KMS-11 (cell line): ENCODE results near the gene TUNAR.

Source experiments
- H2AFZ ChIP-seq: fragments of 200-600 bp; sonication (generic); 2 replicates; pipeline ENCODE4 v1.6.1; 2016; ENCODE audit warnings: antibody characterized with exemption, mixed run types, low read depth
- H3K27ac ChIP-seq: fragments of 200-600 bp; sonication (generic); 2 replicates; pipeline ENCODE4 v1.6.1; 2016; ENCODE audit warnings: mild to moderate bottlenecking, mixed run types
- H3K27me3 ChIP-seq: fragments of 200-600 bp; sonication (generic); 2 replicates; pipeline ENCODE4 v1.6.1; 2017; ENCODE audit warnings: mild to moderate bottlenecking, low read depth, mixed run types, moderate library complexity; ENCODE audit not compliant: insufficient read depth
- H3K36me3 ChIP-seq: fragments of 200-600 bp; sonication (generic); 2 replicates; pipeline ENCODE4 v1.6.1; 2017; ENCODE audit warnings: mild to moderate bottlenecking, mixed run types; ENCODE audit not compliant: insufficient read depth
- H3K4me1 ChIP-seq: fragments of 200-600 bp; sonication (generic); 2 replicates; pipeline ENCODE4 v1.6.1; 2016; ENCODE audit warnings: mild to moderate bottlenecking, low read depth, mixed run types; ENCODE audit not compliant: poor library complexity, severe bottlenecking
- H3K4me2 ChIP-seq: fragments of 200-600 bp; sonication (generic); 2 replicates; pipeline ENCODE4 v1.7.0; 2016; ENCODE audit warnings: mild to moderate bottlenecking, mixed run types
- H3K4me3 ChIP-seq: fragments of 200-600 bp; sonication (generic); IDR thresholded peaks from 2 replicates; pipeline ENCODE4 v1.6.1; 2017; ENCODE audit warnings: low read depth, low read length, mixed read lengths; ENCODE audit not compliant: insufficient read depth
- H3K79me2 ChIP-seq: fragments of 200-600 bp; sonication (generic); 2 replicates; pipeline ENCODE4 v1.6.1; 2016; ENCODE audit warnings: low read depth, mixed run types; ENCODE audit not compliant: insufficient read depth
- H3K9ac ChIP-seq: fragments of 200-600 bp; sonication (generic); 2 replicates; pipeline ENCODE4 v1.6.1; 2016; ENCODE audit warnings: mild to moderate bottlenecking, mixed run types
- H4K20me1 ChIP-seq: fragments of 200-600 bp; sonication (generic); 2 replicates; pipeline ENCODE4 v1.6.1; 2016; ENCODE audit warnings: mild to moderate bottlenecking, mixed run types; ENCODE audit not compliant: insufficient read depth
- TF ChIP-seq, protein P1 (sequence below): fragments of 200-600 bp; sonication (generic); conservative IDR thresholded peaks from 2 replicates; pipeline ENCODE4 v1.6.1; 2017; ENCODE audit warnings: low read depth, mild to moderate bottlenecking, antibody characterized with exemption, low read length, moderate library complexity, mixed read lengths

Gene TUNAR

DNA sequence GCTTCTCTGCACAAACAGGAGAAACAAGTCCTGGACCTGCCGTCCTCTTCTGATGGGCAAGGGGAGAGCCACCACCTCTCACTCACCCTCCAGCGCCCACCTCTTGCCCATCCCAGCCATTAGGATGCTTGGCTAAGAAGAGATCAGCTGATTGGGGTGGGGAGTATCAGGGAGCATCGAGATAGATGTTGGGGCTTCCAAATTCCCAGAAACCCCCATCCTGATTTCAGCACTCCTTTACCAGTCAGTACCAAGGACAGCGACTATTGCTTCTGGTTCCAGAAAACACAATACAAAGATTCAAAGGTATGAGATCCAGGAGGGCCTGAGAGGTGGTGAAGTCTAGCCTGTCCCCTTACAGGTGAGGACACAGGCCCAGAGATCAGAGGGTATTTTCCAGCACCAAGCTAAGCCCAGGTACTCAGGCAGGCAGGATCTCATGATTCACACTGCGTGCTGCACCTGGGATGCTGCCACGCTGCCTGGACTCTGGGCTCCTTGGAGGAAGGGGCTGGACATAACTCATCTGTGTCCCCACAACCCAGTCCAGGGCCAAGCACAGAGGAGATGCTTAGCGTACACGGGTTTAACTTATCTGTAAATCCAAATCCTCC, 76.6 kb downstream of the TUNAR start:
- no peak overlapping the region for H2AFZ ChIP-seq
- TF ChIP-seq, protein P1, sequence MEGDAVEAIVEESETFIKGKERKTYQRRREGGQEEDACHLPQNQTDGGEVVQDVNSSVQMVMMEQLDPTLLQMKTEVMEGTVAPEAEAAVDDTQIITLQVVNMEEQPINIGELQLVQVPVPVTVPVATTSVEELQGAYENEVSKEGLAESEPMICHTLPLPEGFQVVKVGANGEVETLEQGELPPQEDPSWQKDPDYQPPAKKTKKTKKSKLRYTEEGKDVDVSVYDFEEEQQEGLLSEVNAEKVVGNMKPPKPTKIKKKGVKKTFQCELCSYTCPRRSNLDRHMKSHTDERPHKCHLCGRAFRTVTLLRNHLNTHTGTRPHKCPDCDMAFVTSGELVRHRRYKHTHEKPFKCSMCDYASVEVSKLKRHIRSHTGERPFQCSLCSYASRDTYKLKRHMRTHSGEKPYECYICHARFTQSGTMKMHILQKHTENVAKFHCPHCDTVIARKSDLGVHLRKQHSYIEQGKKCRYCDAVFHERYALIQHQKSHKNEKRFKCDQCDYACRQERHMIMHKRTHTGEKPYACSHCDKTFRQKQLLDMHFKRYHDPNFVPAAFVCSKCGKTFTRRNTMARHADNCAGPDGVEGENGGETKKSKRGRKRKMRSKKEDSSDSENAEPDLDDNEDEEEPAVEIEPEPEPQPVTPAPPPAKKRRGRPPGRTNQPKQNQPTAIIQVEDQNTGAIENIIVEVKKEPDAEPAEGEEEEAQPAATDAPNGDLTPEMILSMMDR, result no peak
- H3K9ac ChIP-seq, result no peak overlapping the region
- no peaks in the 10 kb centered on the region for H4K20me1 ChIP-seq
- H3K36me3 ChIP-seq, result no peaks in the 10 kb centered on the region
- no peak overlapping the region for H3K27ac ChIP-seq
- H3K4me1 ChIP-seq, result no peaks in the 10 kb centered on the region
- H3K79me2 ChIP-seq, result no peaks in the 10 kb centered on the region
- no peak overlapping the region for H3K4me3 ChIP-seq
- no peaks in the 10 kb centered on the region for H3K27me3 ChIP-seq
- no peak overlapping the region for H3K4me2 ChIP-seq

DNA sequence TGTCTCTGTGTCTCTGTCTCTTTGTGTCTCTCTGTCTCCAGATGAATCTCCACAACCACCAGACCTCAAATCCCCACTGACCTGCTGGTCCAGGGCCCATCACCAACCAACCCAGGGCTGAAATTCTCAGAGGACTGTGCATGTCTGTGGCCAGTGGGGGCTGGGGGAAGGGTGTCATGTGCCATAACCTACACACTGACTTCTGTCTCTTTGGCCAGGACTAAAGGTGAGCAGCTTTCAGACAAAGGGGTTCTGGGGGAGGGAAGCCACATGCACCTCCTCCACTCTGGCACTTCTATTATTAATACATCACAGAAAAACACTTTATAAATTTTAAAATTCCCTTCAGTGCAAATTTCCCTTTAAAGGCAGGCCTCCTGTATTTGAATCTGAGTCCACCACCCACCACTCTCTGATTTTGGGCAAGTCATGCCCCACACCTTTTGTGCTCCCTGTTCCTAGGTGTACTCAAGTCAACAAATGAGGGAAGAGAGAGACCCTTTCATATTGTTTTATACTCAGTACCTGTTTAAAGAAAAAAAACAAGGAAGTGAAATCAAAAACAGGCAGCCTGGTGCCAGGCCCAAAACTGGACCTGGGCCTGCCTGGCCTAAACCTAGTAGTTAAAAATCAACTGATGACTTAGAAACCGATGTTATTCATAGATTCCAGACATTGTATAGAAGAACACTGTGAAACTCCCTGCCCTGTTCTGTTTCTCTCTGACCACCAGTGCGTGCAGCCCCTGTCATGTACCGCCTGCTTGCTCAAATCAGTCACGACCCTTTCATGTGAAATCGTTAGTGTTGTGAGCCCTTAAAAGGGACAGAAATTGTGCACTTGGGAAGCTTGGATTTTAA, 80.2 kb downstream of the TUNAR start:
- Histone ChIP-seq H3K36me3 (no peaks in the 10 kb centered on the region), H3K27me3 (no peaks in the 10 kb centered on the region), H3K27ac (no peak overlapping the region), H3K4me1 (no peaks in the 10 kb centered on the region), H3K9ac (no peak overlapping the region), H3K4me2 (no peak overlapping the region), H4K20me1 (no peaks in the 10 kb centered on the region), H3K79me2 (no peaks in the 10 kb centered on the region), H2AFZ (no peak overlapping the region), H3K4me3 (no peak overlapping the region)
- TF ChIP-seq, protein P1, result no peak

DNA sequence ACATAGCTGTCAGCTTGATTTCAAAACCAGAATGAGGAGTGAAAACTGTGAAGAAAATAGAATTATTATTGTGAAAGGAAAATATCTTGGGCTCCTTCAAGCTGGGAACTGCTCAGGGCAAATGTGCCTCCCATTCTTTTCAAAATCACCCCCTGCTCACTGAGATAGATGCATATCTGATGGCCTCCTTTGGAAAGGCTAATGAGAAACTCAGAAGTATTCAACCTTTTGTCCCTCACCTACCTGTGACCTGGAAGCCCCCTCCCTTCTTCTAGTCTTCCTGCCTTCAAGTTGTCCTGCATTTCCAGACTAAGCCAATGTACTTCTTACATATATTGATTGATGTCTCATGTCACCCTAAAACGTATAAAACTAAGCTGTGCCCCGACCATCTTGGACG, 81.5 kb downstream of the TUNAR start:
- Histone ChIP-seq H3K4me2 (no peak overlapping the region), H3K9ac (no peak overlapping the region), H3K27me3 (no peaks in the 10 kb centered on the region), H3K79me2 (no peaks in the 10 kb centered on the region), H4K20me1 (no peaks in the 10 kb centered on the region), H3K4me1 (no peaks in the 10 kb centered on the region), H3K4me3 (no peak overlapping the region), H3K36me3 (no peaks in the 10 kb centered on the region), H2AFZ (no peak overlapping the region), H3K27ac (no peak overlapping the region)
- TF ChIP-seq, protein P1, result no peak

DNA sequence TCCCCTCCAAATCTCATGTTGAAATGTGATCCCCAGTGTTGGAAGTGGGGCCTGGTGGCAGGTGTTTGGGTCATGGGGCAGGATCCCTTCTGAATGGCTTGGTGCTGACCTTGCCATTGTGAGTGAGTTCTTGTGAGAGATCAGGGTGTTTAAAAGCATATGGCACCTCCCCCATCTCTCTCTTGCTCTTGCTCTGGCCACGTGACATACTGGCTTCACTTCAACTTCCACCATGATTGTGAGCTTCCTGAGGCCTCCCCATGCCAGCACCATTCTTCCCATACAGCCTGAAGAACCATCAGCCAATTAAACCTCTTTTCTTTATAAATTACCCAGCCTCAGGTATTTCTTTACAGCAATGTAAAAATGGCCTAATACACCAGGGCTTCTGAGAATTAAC, 82.7 kb downstream of the TUNAR start:
- Histone ChIP-seq H3K4me1 (no peaks in the 10 kb centered on the region), H3K9ac (no peak overlapping the region), H3K79me2 (no peaks in the 10 kb centered on the region), H2AFZ (no peak overlapping the region), H3K4me3 (no peak overlapping the region), H3K4me2 (no peak overlapping the region), H3K27ac (no peak overlapping the region), H3K36me3 (no peaks in the 10 kb centered on the region), H3K27me3 (no peaks in the 10 kb centered on the region), H4K20me1 (no peaks in the 10 kb centered on the region)
- TF ChIP-seq, protein P1, result no peak
